Neural cell (in vitro differentiated cells): Measurements from ENCODE around the gene MLX. TPM values are rescaled to one million over a fixed set of nuclear protein-coding genes. Genes with fewer than 3 reads are reported as not detected.
A peak's percentile ranks its signal among the peaks of the same experiment; 100 is the strongest.
"Not testable (repeated sequence)": the region's sequence is repeated elsewhere in the genome, so short reads cannot be mapped to it uniquely, and the experiment has no call there.

Source experiments
- H2AFZ ChIP-seq: fragments of 200-600, 300-800 bp; sonication (generic), shearing (Covaris generic); 2 replicates; pipeline ENCODE4 v1.6.0; 2014; ENCODE audit warnings: low read depth, mild to moderate bottlenecking, antibody characterized with exemption, low read length, moderate library complexity
- H3F3A ChIP-seq: fragments of 200-600 bp; shearing (Covaris generic); 2 replicates; pipeline ENCODE4 v1.6.1; 2016; ENCODE audit warnings: mild to moderate bottlenecking, moderate library complexity, mixed read lengths, antibody characterized with exemption, low read length; ENCODE audit not compliant: insufficient read depth, poor library complexity, severe bottlenecking
- H3K27ac ChIP-seq: fragments of 200-600, 300-800 bp; sonication (generic), shearing (Covaris generic); 2 replicates; pipeline ENCODE4 v1.5.1; 2014; ENCODE audit warnings: mild to moderate bottlenecking, low read length, moderate library complexity
- H3K27me3 ChIP-seq: fragments of 300-800, 200-600 bp; sonication (generic), shearing (Covaris generic); 2 replicates; pipeline ENCODE4 v1.6.0; 2014; ENCODE audit warnings: mild to moderate bottlenecking, low read depth, low read length, moderate library complexity; ENCODE audit not compliant: insufficient read depth
- H3K36me3 ChIP-seq: fragments of 300-800, 200-600 bp; sonication (generic), shearing (Covaris generic); 2 replicates; pipeline ENCODE4 v1.5.1; 2014; ENCODE audit warnings: mild to moderate bottlenecking, antibody characterized with exemption, low read length, moderate library complexity; ENCODE audit not compliant: insufficient read depth
- H3K4me2 ChIP-seq: fragments of 300-800, 200-600 bp; sonication (generic), shearing (Covaris generic); 2 replicates; pipeline ENCODE4 v1.6.0; 2014; ENCODE audit warnings: mild to moderate bottlenecking, low read length
- H3K4me3 ChIP-seq: fragments of 300-800, 200-600 bp; sonication (generic), shearing (Covaris generic); 2 replicates; pipeline ENCODE4 v1.5.1; 2014; ENCODE audit warnings: mild to moderate bottlenecking, low read length, moderate library complexity
- H3K79me2 ChIP-seq: fragments of 200-600 bp; shearing (Covaris generic); replicated peaks from 2 replicates; pipeline ENCODE4 v1.6.0; 2014; ENCODE audit warnings: mild to moderate bottlenecking, low read length, moderate library complexity; ENCODE audit not compliant: insufficient read depth
- H3K9ac ChIP-seq: fragments of 300-800, 200-600 bp; sonication (generic), shearing (Covaris generic); 2 replicates; pipeline ENCODE4 v1.6.1; 2016; ENCODE audit warnings: mild to moderate bottlenecking, low read length, mixed read lengths
- H3K9me2 ChIP-seq: fragments of 200-600 bp; shearing (Covaris generic); 2 replicates; pipeline ENCODE4 v1.6.1; 2016; ENCODE audit warnings: mild to moderate bottlenecking, low read length, mixed read lengths; ENCODE audit not compliant: insufficient read depth
- H3K9me3 ChIP-seq: fragments of 200-600, 300-800 bp; sonication (generic), shearing (Covaris generic); 2 replicates; pipeline ENCODE4 v1.6.1; 2016; ENCODE audit warnings: mild to moderate bottlenecking, mixed run types, low read length, moderate library complexity, mixed read lengths
- H4K20me1 ChIP-seq: fragments of 200-600 bp; shearing (Covaris generic); 2 replicates; pipeline ENCODE4 v1.6.1; 2016; ENCODE audit warnings: mild to moderate bottlenecking, mixed run types; ENCODE audit not compliant: insufficient read depth
- CTCF ChIP-seq: fragments of 450-650 bp; IDR thresholded peaks from 2 replicates; pipeline ENCODE4 v1.5.1; 2014; ENCODE audit warnings: antibody characterized with exemption, mild to moderate bottlenecking, moderate library complexity; ENCODE audit not compliant: poor library complexity, severe bottlenecking
- EP300 ChIP-seq: fragments of 450-650 bp; conservative IDR thresholded peaks from 2 replicates; pipeline ENCODE4 v1.6.1; 2014; ENCODE audit warnings: antibody characterized with exemption, mild to moderate bottlenecking, moderate library complexity; ENCODE audit not compliant: poor library complexity, severe bottlenecking
- EZH2 ChIP-seq: fragments of 200-600, 300-800 bp; shearing (Covaris generic), sonication (generic); IDR thresholded peaks from 2 replicates; pipeline ENCODE4 v1.6.1; 2014; ENCODE audit warnings: antibody characterized with exemption, low read length, borderline replicate concordance, mild to moderate bottlenecking; ENCODE audit not compliant: insufficient read depth, poor library complexity, severe bottlenecking
- MXI1 ChIP-seq: fragments of 450-650 bp; conservative IDR thresholded peaks from 2 replicates; pipeline ENCODE4 v1.6.1; 2014; ENCODE audit warnings: antibody characterized with exemption, mild to moderate bottlenecking; ENCODE audit not compliant: poor library complexity, severe bottlenecking
- POLR2AphosphoS5 ChIP-seq: IDR thresholded peaks from 2 replicates; pipeline ENCODE4 v1.6.1; 2012
- RAD21 ChIP-seq: fragments of 450-650 bp; conservative IDR thresholded peaks from 2 replicates; pipeline ENCODE4 v1.6.1; 2014; ENCODE audit warnings: antibody characterized with exemption, mild to moderate bottlenecking, moderate library complexity
- REST ChIP-seq: IDR thresholded peaks from 2 replicates; pipeline ENCODE4 v1.6.1; 2012; ENCODE audit warnings: borderline replicate concordance
- SMC3 ChIP-seq: fragments of 450-650 bp; conservative IDR thresholded peaks from 2 replicates; pipeline ENCODE4 v1.6.1; 2014; ENCODE audit warnings: antibody characterized with exemption, mild to moderate bottlenecking, moderate library complexity; ENCODE audit not compliant: poor library complexity
- TAF1 ChIP-seq: IDR thresholded peaks from 2 replicates; pipeline ENCODE4 v1.6.1; 2012; ENCODE audit warnings: low read depth
- polyA plus RNA-seq: library from polyadenylated mRNA; depleted of rRNA; stranded (reverse); fragments of >200 nt; gene quantifications from 2 replicates; pipeline ENCODE4 v1.2.3, GENCODE V29; 2014

The MLX gene
- polyA plus RNA-seq, 1 donor from 2014 or later: 47.2 TPM

GRCh38 chr17:42555122-42555622 lies 11.7 kb upstream of the MLX start:
- Histone ChIP-seq H3K27me3 (no peaks in the 10 kb centered on the region), H4K20me1 (no peaks in the 10 kb centered on the region), H3K4me3 (peak overlapping the region; percentile 85), H3F3A (no peaks in the 10 kb centered on the region), H3K9me3 (no peaks in the 10 kb centered on the region), H3K4me2 (peak overlapping the region; percentile 98), H3K36me3 (no peaks in the 10 kb centered on the region), H3K27ac (peak overlapping the region; percentile 84), H3K9me2 (no peaks in the 10 kb centered on the region), H2AFZ (peak overlapping the region; percentile 77), H3K79me2 (no peaks in the 10 kb centered on the region), H3K9ac (peak overlapping the region; percentile 92)
- no peak for TF ChIP-seq TAF1
- TF ChIP-seq MXI1: no peak
- TF ChIP-seq POLR2AphosphoS5: no peak
- TF ChIP-seq EP300: no peak
- no peak for TF ChIP-seq RAD21
- no peak for TF ChIP-seq SMC3
- TF ChIP-seq EZH2: no peak
- no peak for TF ChIP-seq REST
- no peak for TF ChIP-seq CTCF

- H3K27me3 ChIP-seq, H3K9me2 ChIP-seq, H3K79me2 ChIP-seq, H3K27ac ChIP-seq, H3K36me3 ChIP-seq, H2AFZ ChIP-seq, H3K4me2 ChIP-seq, H3K9ac ChIP-seq, H3F3A ChIP-seq, H3K9me3 ChIP-seq, H3K4me3 ChIP-seq, H4K20me1 ChIP-seq: not testable (repeated sequence)
These were observed 10.8 kb upstream of the MLX start for GRCh38 chr17:42555961-42556617.
